DOHH2 (cell line): ENCODE results near the gene CDH4.

Experiments used
- H3F3A ChIP-seq: fragments of 200-600 bp; sonication (generic), shearing (Covaris generic); 2 replicates; pipeline ENCODE4 v1.6.0; 2016; ENCODE audit warnings: antibody characterized with exemption, mild to moderate bottlenecking; ENCODE audit not compliant: control insufficient read depth, insufficient read depth
- H3K27ac ChIP-seq: fragments of 200-600 bp; sonication (generic); 2 replicates; pipeline ENCODE4 v1.5.1; 2014; ENCODE audit warnings: low read depth, mild to moderate bottlenecking, low read length, moderate library complexity
- H3K27me3 ChIP-seq: fragments of 200-600 bp; sonication (generic); 2 replicates; pipeline ENCODE4 v1.6.1; 2014; ENCODE audit warnings: mild to moderate bottlenecking, low read length, mixed read lengths; ENCODE audit not compliant: control insufficient read depth
- H3K36me3 ChIP-seq: fragments of 200-600 bp; sonication (generic); 2 replicates; pipeline ENCODE4 v1.6.1; 2014; ENCODE audit warnings: mild to moderate bottlenecking, low read length, moderate library complexity, mixed read lengths; ENCODE audit not compliant: control insufficient read depth
- H3K4me1 ChIP-seq: fragments of 200-600 bp; sonication (generic); 2 replicates; pipeline ENCODE4 v1.6.1; 2014; ENCODE audit warnings: mild to moderate bottlenecking, low read length, mixed read lengths; ENCODE audit not compliant: control insufficient read depth
- H3K4me2 ChIP-seq: fragments of 200-600 bp; sonication (generic); 2 replicates; pipeline ENCODE4 v1.6.0; 2014; ENCODE audit warnings: mild to moderate bottlenecking, low read length, moderate library complexity
- H3K4me3 ChIP-seq: fragments of 200-600 bp; sonication (generic); 2 replicates; pipeline ENCODE4 v1.5.1; 2014; ENCODE audit warnings: mild to moderate bottlenecking, low read length, mixed read lengths
- H3K79me2 ChIP-seq: fragments of 200-600 bp; sonication (generic); 2 replicates; pipeline ENCODE4 v1.6.1; 2014; ENCODE audit warnings: mild to moderate bottlenecking, low read length, mixed read lengths; ENCODE audit not compliant: control insufficient read depth
- H3K9me2 ChIP-seq: fragments of 200-600 bp; sonication (generic); replicated peaks from 2 replicates; pipeline ENCODE4 v1.6.1; 2014; ENCODE audit warnings: mild to moderate bottlenecking, low read length, mixed read lengths; ENCODE audit not compliant: control insufficient read depth
- H3K9me3 ChIP-seq: fragments of 200-600 bp; sonication (generic); 2 replicates; pipeline ENCODE4 v1.6.1; 2014; ENCODE audit warnings: antibody characterized with exemption, low read length, mixed read lengths; ENCODE audit not compliant: control insufficient read depth, insufficient read depth
- H4K20me1 ChIP-seq: fragments of 200-600 bp; sonication (generic); 2 replicates; pipeline ENCODE4 v1.6.0; 2014; ENCODE audit warnings: low read depth, mild to moderate bottlenecking, antibody characterized with exemption, low read length, moderate library complexity; ENCODE audit not compliant: control insufficient read depth, insufficient read depth
- EZH2phosphoT487 ChIP-seq: fragments of 200-600 bp; sonication (generic); IDR thresholded peaks from 2 replicates; pipeline ENCODE4 v1.6.1; 2017; ENCODE audit warnings: borderline replicate concordance, mild to moderate bottlenecking, antibody characterized with exemption, low read length, moderate library complexity, mixed read lengths
- TF ChIP-seq, protein P1 (sequence below): fragments of 200-600 bp; sonication (generic); IDR thresholded peaks from one replicate; pipeline ENCODE4 v1.5.1; 2014; ENCODE audit warnings: antibody characterized with exemption, mild to moderate bottlenecking, low read depth, low read length; ENCODE audit not compliant: poor library complexity, severe bottlenecking

CDH4 gene

DNA sequence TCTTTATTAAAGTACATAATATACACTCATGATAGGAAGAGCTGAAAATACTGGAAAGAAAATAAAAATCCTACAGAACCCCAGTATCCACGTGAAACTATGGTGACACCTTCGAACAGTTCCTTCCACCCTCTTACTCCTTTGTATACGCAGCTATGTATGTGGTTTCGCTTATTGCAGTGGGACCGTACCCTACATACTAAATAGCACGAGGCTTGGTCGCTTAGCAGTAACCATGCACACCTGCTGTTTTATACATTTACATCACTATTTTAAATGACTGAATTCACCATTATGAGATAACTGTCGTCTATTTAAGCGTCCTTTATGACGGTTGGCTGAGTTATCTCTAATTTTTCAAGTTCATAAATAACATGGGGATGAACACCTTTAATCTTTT is 400.1 kb downstream of the CDH4 start:
- TF ChIP-seq, protein P1, sequence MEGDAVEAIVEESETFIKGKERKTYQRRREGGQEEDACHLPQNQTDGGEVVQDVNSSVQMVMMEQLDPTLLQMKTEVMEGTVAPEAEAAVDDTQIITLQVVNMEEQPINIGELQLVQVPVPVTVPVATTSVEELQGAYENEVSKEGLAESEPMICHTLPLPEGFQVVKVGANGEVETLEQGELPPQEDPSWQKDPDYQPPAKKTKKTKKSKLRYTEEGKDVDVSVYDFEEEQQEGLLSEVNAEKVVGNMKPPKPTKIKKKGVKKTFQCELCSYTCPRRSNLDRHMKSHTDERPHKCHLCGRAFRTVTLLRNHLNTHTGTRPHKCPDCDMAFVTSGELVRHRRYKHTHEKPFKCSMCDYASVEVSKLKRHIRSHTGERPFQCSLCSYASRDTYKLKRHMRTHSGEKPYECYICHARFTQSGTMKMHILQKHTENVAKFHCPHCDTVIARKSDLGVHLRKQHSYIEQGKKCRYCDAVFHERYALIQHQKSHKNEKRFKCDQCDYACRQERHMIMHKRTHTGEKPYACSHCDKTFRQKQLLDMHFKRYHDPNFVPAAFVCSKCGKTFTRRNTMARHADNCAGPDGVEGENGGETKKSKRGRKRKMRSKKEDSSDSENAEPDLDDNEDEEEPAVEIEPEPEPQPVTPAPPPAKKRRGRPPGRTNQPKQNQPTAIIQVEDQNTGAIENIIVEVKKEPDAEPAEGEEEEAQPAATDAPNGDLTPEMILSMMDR, result no peak
- TF ChIP-seq EZH2phosphoT487, result no peak
- no peak overlapping the region for H3K4me3 ChIP-seq
- no peak overlapping the region for H3K4me2 ChIP-seq
- no peaks in the 10 kb centered on the region for H3K9me3 ChIP-seq
- H3K9me2 ChIP-seq, result no peaks in the 10 kb centered on the region
- no peaks in the 10 kb centered on the region for H3K79me2 ChIP-seq
- no peaks in the 10 kb centered on the region for H3F3A ChIP-seq
- no peaks in the 10 kb centered on the region for H4K20me1 ChIP-seq
- H3K36me3 ChIP-seq, result no peaks in the 10 kb centered on the region
- H3K27ac ChIP-seq, result no peak overlapping the region
- H3K4me1 ChIP-seq, result no peaks in the 10 kb centered on the region
- H3K27me3 ChIP-seq, result no peaks in the 10 kb centered on the region

DNA sequence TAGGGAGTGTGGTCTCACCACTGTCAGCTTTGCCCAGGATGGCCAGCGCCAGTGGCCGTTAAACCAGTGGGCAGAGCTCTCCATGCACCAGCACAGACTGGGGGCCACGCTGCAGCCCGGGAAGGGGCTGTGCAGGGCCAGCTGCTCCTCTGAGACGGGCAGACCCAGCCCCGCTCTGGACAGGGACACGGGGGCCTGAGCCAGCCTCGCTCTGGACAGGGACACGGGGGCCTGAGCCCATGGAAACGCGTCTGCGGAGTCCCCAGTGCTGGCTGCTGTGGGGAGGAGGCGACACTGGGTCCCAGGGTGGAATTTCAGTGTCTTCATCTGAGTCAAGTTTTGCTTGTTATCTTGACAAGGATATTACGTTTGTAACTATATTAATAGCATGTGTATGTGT is 402.7 kb downstream of the CDH4 start:
- H3K4me2 ChIP-seq, result no peak overlapping the region

DNA sequence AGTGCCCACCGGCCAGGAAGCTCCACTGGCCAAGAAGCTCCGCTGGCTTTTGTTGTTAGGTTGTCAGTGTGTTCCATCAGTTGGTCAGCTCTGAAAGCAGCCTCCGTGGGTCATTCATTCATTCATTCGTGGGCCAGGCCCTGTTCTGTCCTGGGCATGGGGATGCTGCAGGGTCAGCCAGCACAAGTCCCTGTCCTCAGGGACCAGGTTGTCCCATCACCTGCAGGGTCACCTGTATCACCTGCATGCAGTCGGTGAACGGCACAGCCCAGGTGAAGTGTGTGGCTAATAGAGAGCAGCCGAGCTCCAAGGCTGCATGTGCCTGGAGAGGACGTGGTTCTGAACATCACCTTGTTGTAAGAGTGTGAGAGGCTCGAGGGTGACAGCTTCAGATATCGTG is 403.5 kb downstream of the CDH4 start:
- TF ChIP-seq EZH2phosphoT487, result no peak
- TF ChIP-seq, protein P1, result no peak
- Histone ChIP-seq H3K79me2 (no peaks in the 10 kb centered on the region), H3K27ac (no peak overlapping the region), H3K4me3 (no peak overlapping the region), H3K4me2 (no peak overlapping the region), H3K27me3 (no peaks in the 10 kb centered on the region), H3K36me3 (no peaks in the 10 kb centered on the region), H4K20me1 (no peaks in the 10 kb centered on the region), H3K4me1 (no peaks in the 10 kb centered on the region), H3F3A (no peaks in the 10 kb centered on the region), H3K9me2 (no peaks in the 10 kb centered on the region), H3K9me3 (no peaks in the 10 kb centered on the region)

More for the DNA sequence above, 402.7 kb downstream of the CDH4 start:
- H3K9me3 ChIP-seq, result no peaks in the 10 kb centered on the region
- no peak overlapping the region for H3K27ac ChIP-seq
- H3K4me1 ChIP-seq, result no peaks in the 10 kb centered on the region
- H4K20me1 ChIP-seq, result no peaks in the 10 kb centered on the region
- H3K4me3 ChIP-seq, result no peak overlapping the region
- TF ChIP-seq, protein P1, result no peak
- no peak for TF ChIP-seq EZH2phosphoT487
- H3K9me2 ChIP-seq, result no peaks in the 10 kb centered on the region
- no peaks in the 10 kb centered on the region for H3K36me3 ChIP-seq
- no peaks in the 10 kb centered on the region for H3K27me3 ChIP-seq
- H3K79me2 ChIP-seq, result no peaks in the 10 kb centered on the region
- H3F3A ChIP-seq, result no peaks in the 10 kb centered on the region

- Histone ChIP-seq H3K27me3 (no peaks in the 10 kb centered on the region), H3F3A (no peaks in the 10 kb centered on the region), H3K9me3 (no peaks in the 10 kb centered on the region), H3K79me2 (no peaks in the 10 kb centered on the region), H3K4me3 (no peak overlapping the region), H3K4me2 (no peak overlapping the region), H3K27ac (no peak overlapping the region), H3K9me2 (no peaks in the 10 kb centered on the region), H4K20me1 (no peaks in the 10 kb centered on the region), H3K36me3 (no peaks in the 10 kb centered on the region), H3K4me1 (no peaks in the 10 kb centered on the region)
- TF ChIP-seq, protein P1, result no peak
- TF ChIP-seq EZH2phosphoT487, result no peak
Observed at GRCh38 chr20:61656198-61656597, 404.1 kb downstream of the CDH4 start.
